HCT116 (cell line): ENCODE measurements around the gene GCLC.

Source experiments
- POLR2A ChIP-seq: IDR thresholded peaks from 2 replicates; pipeline ENCODE4 v1.7.0; 2011; ENCODE audit warnings: borderline replicate concordance; ENCODE audit not compliant: insufficient read depth, insufficient read length; ENCODE audit errors: extremely low read depth
- POLR2AphosphoS5 ChIP-seq: IDR thresholded peaks from 2 replicates; pipeline ENCODE4 v1.6.1; 2011; ENCODE audit warnings: mild to moderate bottlenecking, low read depth, low read length, moderate library complexity
- RAD21 ChIP-seq: IDR thresholded peaks from 2 replicates; pipeline ENCODE4 v1.6.1; 2012; ENCODE audit warnings: low read depth, mild to moderate bottlenecking

- no peak for TF ChIP-seq POLR2AphosphoS5
- no peak for TF ChIP-seq POLR2A
- TF ChIP-seq RAD21, result no peak
These were observed 14.0 kb downstream of the GCLC start for GRCh38 chr6:53530780-53531386.
